Spleen (tissue), 11 donors: ENCODE data around the gene EPAS1. TPM values are rescaled to one million over a fixed set of nuclear protein-coding genes. Genes with fewer than 3 reads are reported as not detected.

Source experiments
- DNase-seq: peaks from one replicate; pipeline ENCODE4 v3.0.0-alpha.2; 2020
- H3K27ac ChIP-seq, 8 donors: fragments of 200-600 bp; sonication (generic) in 7 of 8; 1 replicate in 4 of 8; 2 replicates in 4 of 8; pipeline versions ENCODE4 v1.5.0 to v1.8.0; 2016 to 2021; ENCODE audit warnings: inconsistent platforms in 4 of 8, mild to moderate bottlenecking in 4 of 8, moderate library complexity in 1 of 8
- H3K27me3 ChIP-seq, 7 donors: fragments of 200-600 bp; sonication (generic) in 6 of 7; replicated peaks in 1 of 7; 1 replicate in 4 of 7; 2 replicates in 3 of 7; pipeline versions ENCODE4 v1.5.0 to v1.8.0; 2016 to 2021; ENCODE audit warnings: inconsistent platforms in 3 of 7, mild to moderate bottlenecking in 1 of 7
- H3K36me3 ChIP-seq, 6 donors: fragments of 200-600 bp; sonication (generic) in 5 of 6; 1 replicate in 4 of 6; 2 replicates in 2 of 6; pipeline versions ENCODE4 v1.5.0 to v1.8.0; 2016 to 2021; ENCODE audit warnings: inconsistent platforms in 2 of 6
- H3K4me1 ChIP-seq, 6 donors: fragments of 200-600 bp; sonication (generic) in 5 of 6; 1 replicate in 3 of 6; 2 replicates in 3 of 6; pipeline versions ENCODE4 v1.5.0 to v1.8.0; 2016 to 2021; ENCODE audit warnings: inconsistent platforms in 3 of 6
- H3K4me3 ChIP-seq, 8 donors: fragments of 200-600 bp; sonication (generic) in 7 of 8; 1 replicate in 4 of 8; 2 replicates in 4 of 8; pipeline versions ENCODE4 v1.5.0 to v1.8.0; 2016 to 2021; ENCODE audit warnings: inconsistent platforms in 4 of 8, mild to moderate bottlenecking in 4 of 8, moderate library complexity in 2 of 8
- H3K9me3 ChIP-seq, 8 donors: fragments of 200-600 bp; sonication (generic) in 7 of 8; 1 replicate in 4 of 8; 2 replicates in 4 of 8; pipeline versions ENCODE4 v1.5.0 to v1.8.0; 2016 to 2021; ENCODE audit warnings: inconsistent platforms in 4 of 8
- CTCF ChIP-seq, 11 experiments: fragments of 200-600 bp in 7 of 11; fragments of 450-650 bp in 4 of 11; sonication (generic) in 4 of 11; IDR thresholded peaks in 8 of 11; conservative IDR thresholded peaks in 3 of 11; 1 replicate in 7 of 11; 2 replicates in 4 of 11; pipeline versions ENCODE4 v1.4.0 to v1.8.0; 2016 to 2021; ENCODE audit warnings: antibody characterized with exemption in 11 of 11, inconsistent platforms in 4 of 11, mild to moderate bottlenecking in 1 of 11
- POLR2A ChIP-seq, 3 donors: fragments of 450-650 bp; IDR thresholded peaks; one replicate each; pipeline ENCODE4 v1.5.1; 2017; ENCODE audit warnings: antibody characterized with exemption in 3 of 3, mild to moderate bottlenecking in 1 of 3
- POLR2AphosphoS5 ChIP-seq, 3 donors: sonication (generic); formaldehyde crosslinking; IDR thresholded peaks; one replicate each; pipeline ENCODE4 v1.5.1; 2017; ENCODE audit warnings: antibody characterized with exemption in 3 of 3
- WGBS, 5 donors: extraction: QIAGEN DNeasy Blood & Tissue Kit in 3 of 5; methylation state at CpG; one replicate each; pipeline versions ENCODE4 v1.1.5 to v1.1.7; 2013 to 2018; 5-methylcytosine and 5-hydroxymethylcytosine counted together
- intact Hi-C: fragments of 100-400 bp; cut with DNase I; formaldehyde crosslinking; loops from one replicate; pipeline ENCODE4 v1.15.0; 2023; ENCODE audit warnings: low total_unique reads
- polyA plus RNA-seq, 3 donors: library from polyadenylated mRNA; stranded (reverse); fragments of 200-250 nt; gene quantifications; one replicate each; pipeline ENCODE4 v1.2.1, GENCODE V29; 2013
- total RNA-seq, 7 donors: library from RNA; depleted of rRNA in 3 of 7; stranded (reverse); fragments of >200 nt in 3 of 7; fragmentation: NEBNext Ultra II Directional in 4 of 7; extraction: Animal tissue kit (Norgen Biotek cat#: 25700) in 4 of 7; gene quantifications; one replicate each; pipeline versions ENCODE4 v1.1.0 to v1.2.1, GENCODE V29; 2016 to 2021
- donor health status: healthy with polysubstance abuse.
- donor health status: DM: no; HTN: no; CAD: no; lungs with moderate emphysema.
- donor health status: DM: no; HTN: no; CAD: no.
- donor health status: Bipolar disorder and iron deficiency.
- donor health status: healthy.
- donor health status: DM: no; HTN: no; CAD: no.
- donor health status: DM: yes; HTN: yes; CAD: no.

EPAS1 gene
- total and polyA plus RNA-seq, 10 donors: 30.5 to 330 (median 213) TPM

- Histone ChIP-seq H3K9me3 (no peaks in the 10 kb centered on the region), H3K36me3 (peaks cover 0 to 80% (median 37%) of the 10 kb centered on the region in 6 donors), H3K27me3 (no peaks in the 10 kb centered on the region), H3K4me3 (no peak overlapping the region), H3K4me1 (peaks cover 6 to 39% (median 16%) of the 10 kb centered on the region in 6 donors), H3K27ac (no peak overlapping the region)
- no peak for DNase-seq
- no peak for TF ChIP-seq CTCF (IDR thresholded peaks at IDR 0.05 in 8 of 11, conservative IDR thresholded peaks at IDR 0.05 in 3 of 11)
- TF ChIP-seq POLR2AphosphoS5 (IDR thresholded peaks at IDR 0.05): no peak
- no peak for TF ChIP-seq POLR2A (IDR thresholded peaks at IDR 0.05)
- WGBS, 5 donors: 91 to 100% (median 96%) methylated on average over 1 of the region's 1 CpG
- intact Hi-C loops: no loop called here
These were observed 74.6 kb downstream of the EPAS1 start for GRCh38 chr2:46371854-46372253.

- Histone ChIP-seq H3K36me3 (peaks cover 0 to 86% (median 40%) of the 10 kb centered on the region in 6 donors), H3K4me3 (no peak overlapping the region), H3K27me3 (no peaks in the 10 kb centered on the region), H3K4me1 (peaks cover 5 to 33% (median 14%) of the 10 kb centered on the region in 6 donors), H3K27ac (no peak overlapping the region), H3K9me3 (no peaks in the 10 kb centered on the region)
- DNase-seq: no peak
- WGBS, 5 donors: 86 to 96% (median 95%) methylated on average over 2 of the region's 2 CpGs
- intact Hi-C loops: no loop called here
- TF ChIP-seq POLR2AphosphoS5 (IDR thresholded peaks at IDR 0.05) (no peak), POLR2A (IDR thresholded peaks at IDR 0.05) (no peak), CTCF (IDR thresholded peaks at IDR 0.05 in 8 of 11, conservative IDR thresholded peaks at IDR 0.05 in 3 of 11) (no peak)
These were observed 75.3 kb downstream of the EPAS1 start for GRCh38 chr2:46372475-46372874.

GRCh38 chr2:46373238-46373637, 76.0 kb downstream of the EPAS1 start:
- no peaks in the 10 kb centered on the region for H3K27me3 ChIP-seq
- H3K36me3 ChIP-seq: peaks cover 0 to 94% (median 47%) of the 10 kb centered on the region in 6 donors
- no peaks in the 10 kb centered on the region for H3K9me3 ChIP-seq
- no peak overlapping the region for H3K4me3 ChIP-seq
- no peak overlapping the region for H3K27ac ChIP-seq
- DNase-seq: no peak
- peaks cover under 1 to 26% (median 10%) of the 10 kb centered on the region in 6 donors for H3K4me1 ChIP-seq
- TF ChIP-seq POLR2A (IDR thresholded peaks at IDR 0.05) (no peak), POLR2AphosphoS5 (IDR thresholded peaks at IDR 0.05) (no peak), CTCF (IDR thresholded peaks at IDR 0.05 in 8 of 11, conservative IDR thresholded peaks at IDR 0.05 in 3 of 11) (no peak)
- intact Hi-C loops: no loop called here
- 87 to 99% (median 94%) methylated on average over 4 of the region's 4 CpGs for WGBS, 5 donors

- Histone ChIP-seq H3K27ac (no peak overlapping the region), H3K9me3 (no peaks in the 10 kb centered on the region), H3K36me3 (peaks cover 0 to 100% (median 56%) of the 10 kb centered on the region in 6 donors), H3K27me3 (no peaks in the 10 kb centered on the region), H3K4me3 (no peak overlapping the region), H3K4me1 (peaks cover 0 to 2% (median 0%) of the 10 kb centered on the region in 6 donors)
- 90 to 93% (median 91%) methylated on average over 10 to 12 of the region's 12 CpGs for WGBS, 5 donors
- DNase-seq: no peak
- intact Hi-C loops: no loop called here
- TF ChIP-seq CTCF (IDR thresholded peaks at IDR 0.05 in 8 of 11, conservative IDR thresholded peaks at IDR 0.05 in 3 of 11) (no peak), POLR2A (IDR thresholded peaks at IDR 0.05) (no peak), POLR2AphosphoS5 (IDR thresholded peaks at IDR 0.05) (peak in 2 of 3 donors; percentile 20 to 33)
These were observed 78.4 kb downstream of the EPAS1 start for GRCh38 chr2:46375566-46376125.
